HCT116 (cell line): ENCODE results near the gene ENTPD6. TPM values are rescaled to one million over a fixed set of nuclear protein-coding genes. Genes with fewer than 3 reads are reported as not detected.
A peak's percentile ranks its signal among the peaks of the same experiment; 100 is the strongest.

Experiments
- ATAC-seq: fragments of 200-7000 bp; cut with Tn5 transposase; 2 replicates; pipeline ENCODE4 v1.9.1; 2020; ENCODE audit warnings: mild to moderate bottlenecking, moderate library complexity
- BruUV-seq: library from RNA; stranded (reverse); fragments of 400-500 nt; replicated peaks from 2 replicates; lab custom pipeline; 2021; lab: Mats Ljungman, UMichigan
- CTCF ChIA-PET: fragments of 300-600 bp; sonication (Branson Sonifier 250); formaldehyde crosslinking; loops from one replicate; lab custom pipeline; 2021; ENCODE audit warnings: antibody characterized with exemption; lab: Charles Lee
- POLR2A ChIA-PET: fragments of 300-600, 350-600 bp; sonication (Branson Sonifier 250); formaldehyde crosslinking; loops from one replicate; lab custom pipeline; 2021; ENCODE audit warnings: antibody characterized with exemption; lab: Charles Lee
- RAD21 ChIA-PET, 2 experiments: fragments of 300-600 bp; sonication (Branson Sonifier 250); formaldehyde crosslinking; loops; one replicate each; lab custom pipeline; 2023; ENCODE audit warnings: low total read pairs in 2 of 2; ENCODE audit not compliant: uncharacterized antibody in 2 of 2, unreplicated experiment in 2 of 2, low non-redundant PET in 1 of 2; lab: Charles Lee
- DNase-seq: peaks from one replicate; pipeline ENCODE4 v3.0.0-alpha.2; 2010; ENCODE audit warnings: low read depth, low spot score
- H2AFZ ChIP-seq: fragments of 200-600 bp; shearing (Covaris generic), sonication (generic); 2 replicates; pipeline ENCODE4 v1.6.1; 2017; ENCODE audit warnings: low read depth, mixed run types, mixed read lengths, antibody characterized with exemption, low read length; ENCODE audit not compliant: poor library complexity, severe bottlenecking
- H3K27ac ChIP-seq: 2 replicates; pipeline ENCODE4 v1.5.1; 2012; ENCODE audit warnings: low read depth, low read length
- H3K27me3 ChIP-seq: fragments of 200-600 bp; sonication (generic); 2 replicates; pipeline ENCODE4 v1.6.1; 2016; ENCODE audit warnings: mixed run types, low read length, mixed read lengths; ENCODE audit not compliant: insufficient read depth
- H3K36me3 ChIP-seq, 2 experiments: fragments of 200-500 bp in 1 of 2; fragments of 200-600 bp in 1 of 2; sonication (Bioruptor generic) in 1 of 2; sonication (generic) in 1 of 2; 2 replicates each; pipeline versions ENCODE4 v1.5.1 to v1.6.1; 2014 to 2016; ENCODE audit warnings: low read length in 2 of 2, inconsistent platforms in 1 of 2, mixed read lengths in 1 of 2, mixed run types in 1 of 2; ENCODE audit not compliant: insufficient read depth in 2 of 2, control insufficient read depth in 1 of 2
- H3K4me1 ChIP-seq, 2 experiments: fragments of 200-600 bp in 1 of 2; sonication (generic) in 1 of 2; 2 replicates each; pipeline versions ENCODE4 v1.5.1 to v1.6.1; 2012 to 2017; ENCODE audit warnings: low read length in 2 of 2, inconsistent platforms in 1 of 2, mild to moderate bottlenecking in 1 of 2, mixed read lengths in 1 of 2, mixed run types in 1 of 2, moderate library complexity in 1 of 2; ENCODE audit not compliant: insufficient read depth in 2 of 2, control insufficient read depth in 1 of 2
- H3K4me2 ChIP-seq: fragments of 200-600 bp; sonication (generic); 2 replicates; pipeline ENCODE4 v1.6.1; 2017; ENCODE audit warnings: mixed run types, low read length, mixed read lengths
- H3K4me3 ChIP-seq, 2 experiments: fragments of 200-600 bp in 1 of 2; sonication (generic) in 1 of 2; replicated peaks in 1 of 2; 2 replicates each; pipeline ENCODE4 v1.5.1; 2011 to 2016; ENCODE audit warnings: low read length in 2 of 2, control low read depth in 1 of 2, low read depth in 1 of 2, mild to moderate bottlenecking in 1 of 2, mixed read lengths in 1 of 2, mixed run types in 1 of 2
- H3K79me2 ChIP-seq: fragments of 200-600 bp; sonication (generic); 2 replicates; pipeline ENCODE4 v1.6.1; 2017; ENCODE audit warnings: mild to moderate bottlenecking, mixed run types, low read length, moderate library complexity, mixed read lengths; ENCODE audit not compliant: insufficient read depth
- H3K9ac ChIP-seq: fragments of 200-600 bp; sonication (generic); 2 replicates; pipeline ENCODE4 v1.6.1; 2016; ENCODE audit warnings: low read length, mixed read lengths
- H3K9me2 ChIP-seq: fragments of 200-600 bp; sonication (generic), shearing (Covaris generic); 2 replicates; pipeline ENCODE4 v1.6.1; 2017; ENCODE audit warnings: mixed run types, mild to moderate bottlenecking, moderate library complexity; ENCODE audit not compliant: insufficient read depth
- H3K9me3 ChIP-seq, 2 experiments: fragments of 200-500 bp in 1 of 2; fragments of 200-600 bp in 1 of 2; sonication (Bioruptor generic) in 1 of 2; sonication (generic) in 1 of 2; 2 replicates each; pipeline ENCODE4 v1.6.1; 2014 to 2017; ENCODE audit warnings: low read length in 2 of 2, mixed read lengths in 2 of 2, inconsistent platforms in 1 of 2, low read depth in 1 of 2, mild to moderate bottlenecking in 1 of 2, mixed run types in 1 of 2, moderate library complexity in 1 of 2; ENCODE audit not compliant: control insufficient read depth in 1 of 2, insufficient read depth in 1 of 2
- H4K20me1 ChIP-seq: fragments of 200-600 bp; sonication (generic), shearing (Covaris generic); 2 replicates; pipeline ENCODE4 v1.6.1; 2017; ENCODE audit warnings: mixed run types, mild to moderate bottlenecking, moderate library complexity; ENCODE audit not compliant: insufficient read depth
- CBX3 ChIP-seq: IDR thresholded peaks from 2 replicates; pipeline ENCODE4 v1.6.1; 2012; ENCODE audit warnings: low read depth
- CEBPB ChIP-seq: IDR thresholded peaks from 2 replicates; pipeline ENCODE4 v1.6.1; 2012; ENCODE audit warnings: low read depth
- ELF1 ChIP-seq: IDR thresholded peaks from 2 replicates; pipeline ENCODE4 v1.6.1; 2012; ENCODE audit warnings: low read depth, borderline replicate concordance
- EZH2 ChIP-seq: fragments of 200-600 bp; sonication (generic); IDR thresholded peaks from 2 replicates; pipeline ENCODE4 v1.6.1; 2017; ENCODE audit warnings: antibody characterized with exemption, mixed run types
- EZH2phosphoT487 ChIP-seq: fragments of 200-600 bp; IDR thresholded peaks from 2 replicates; pipeline ENCODE4 v1.6.1; 2018; ENCODE audit warnings: antibody characterized with exemption, borderline replicate concordance
- FOSL1 ChIP-seq: IDR thresholded peaks from 2 replicates; pipeline ENCODE4 v1.6.1; 2012; ENCODE audit warnings: low read depth
- JUND ChIP-seq: IDR thresholded peaks from 2 replicates; pipeline ENCODE4 v1.6.1; 2012
- MAX ChIP-seq: IDR thresholded peaks from 2 replicates; pipeline ENCODE4 v1.6.1; 2012
- POLR2AphosphoS5 ChIP-seq: IDR thresholded peaks from 2 replicates; pipeline ENCODE4 v1.6.1; 2011; ENCODE audit warnings: mild to moderate bottlenecking, low read depth, low read length, moderate library complexity
- RAD21 ChIP-seq: IDR thresholded peaks from 2 replicates; pipeline ENCODE4 v1.6.1; 2012; ENCODE audit warnings: low read depth, mild to moderate bottlenecking
- REST ChIP-seq: IDR thresholded peaks from 2 replicates; pipeline ENCODE4 v1.6.1; 2012; ENCODE audit warnings: low read depth
- SIN3A ChIP-seq: IDR thresholded peaks from 2 replicates; pipeline ENCODE4 v1.6.1; 2012; ENCODE audit warnings: low read depth
- SP1 ChIP-seq: IDR thresholded peaks from 2 replicates; pipeline ENCODE4 v1.6.1; 2012; ENCODE audit warnings: low read depth
- SRF ChIP-seq: IDR thresholded peaks from 2 replicates; pipeline ENCODE4 v1.6.1; 2012; ENCODE audit warnings: low read depth
- TCF7L2 ChIP-seq: IDR thresholded peaks from 2 replicates; pipeline ENCODE4 v1.7.0; 2011; ENCODE audit warnings: borderline replicate concordance, inconsistent platforms; ENCODE audit not compliant: insufficient read depth, insufficient read length; ENCODE audit errors: extremely low read depth
- ZFX ChIP-seq: fragments of 450-650 bp; IDR thresholded peaks from 2 replicates; pipeline ENCODE4 v1.6.1; 2017
- intact Hi-C: fragments of 100-400 bp; cut with micrococcal nuclease; formaldehyde crosslinking; loops from 2 replicates; pipeline ENCODE4 v1.10.0; 2022
- total RNA-seq: library from RNA; stranded (reverse); gene quantifications from one replicate; pipeline ENCODE4 v1.2.1, GENCODE V29; 2021; ENCODE audit not compliant: unreplicated experiment
- TF ChIP-seq, protein P1 (sequence below): IDR thresholded peaks from 2 replicates; pipeline ENCODE4 v1.6.1; 2011; ENCODE audit warnings: mild to moderate bottlenecking, low read length, moderate library complexity; ENCODE audit not compliant: insufficient replicate concordance; ENCODE audit errors: extremely low read depth
- TF ChIP-seq, protein P2 (sequence below): IDR thresholded peaks from 2 replicates; pipeline ENCODE4 v1.6.1; 2012

Gene ENTPD6
- total RNA-seq, 1 experiment from 2014 or later = 89.2 TPM

- H3K79me2 ChIP-seq = no peaks in the 10 kb centered on the region
- peaks cover 2 to 3% of the 10 kb centered on the region in 2 experiments; a peak in 1 of 4 replicates for H3K36me3 ChIP-seq
- H3K9me2 ChIP-seq = no peaks in the 10 kb centered on the region
- peak overlapping the region; percentile 80 for H3K4me2 ChIP-seq
- RAD21 ChIA-PET = no interaction called here
- peaks cover 28 to 35% of the 10 kb centered on the region in 2 experiments for H3K4me1 ChIP-seq
- POLR2A ChIA-PET = interaction anchor here (1.0 to 1.8 kb wide), 3 partner anchors 8 to 28 kb away, joined by 3 to 6 read pairs (median 3); no protein-coding TSS in a partner anchor
- no peaks in the 10 kb centered on the region for H3K9me3 ChIP-seq
- no peak overlapping the region for H3K4me3 ChIP-seq
- H3K9ac ChIP-seq = peak overlapping the region; percentile 45
- intact Hi-C loops = loop anchor here (1.0 kb wide), 2 partner anchors 13 to 24 kb away; partner anchors contain the start of gene PYGB
- DNase-seq (no peak), ATAC-seq (no peak)
- no TSS peak for BruUV-seq
- H3K27ac ChIP-seq = peak overlapping the region; percentile 53
- no peaks in the 10 kb centered on the region for H4K20me1 ChIP-seq
- no peak overlapping the region for H2AFZ ChIP-seq
- CTCF ChIA-PET = interaction anchor here (0.7 to 1.4 kb wide), 2 partner anchors 23 to 173 kb away, joined by 3 to 6 read pairs; partner anchors contain the start of gene PYGB
- no peaks in the 10 kb centered on the region for H3K27me3 ChIP-seq
- TF ChIP-seq POLR2AphosphoS5 (no peak), TCF7L2 (no peak), RAD21 (no peak), EZH2 (no peak), SRF (no peak), REST (no peak), SP1 (no peak), ELF1 (no peak), MAX (no peak), EZH2phosphoT487 (no peak), ZFX (no peak), CEBPB (no peak), JUND (no peak), CBX3 (no peak), FOSL1 (no peak), SIN3A (no peak)
- TF ChIP-seq, protein P1, sequence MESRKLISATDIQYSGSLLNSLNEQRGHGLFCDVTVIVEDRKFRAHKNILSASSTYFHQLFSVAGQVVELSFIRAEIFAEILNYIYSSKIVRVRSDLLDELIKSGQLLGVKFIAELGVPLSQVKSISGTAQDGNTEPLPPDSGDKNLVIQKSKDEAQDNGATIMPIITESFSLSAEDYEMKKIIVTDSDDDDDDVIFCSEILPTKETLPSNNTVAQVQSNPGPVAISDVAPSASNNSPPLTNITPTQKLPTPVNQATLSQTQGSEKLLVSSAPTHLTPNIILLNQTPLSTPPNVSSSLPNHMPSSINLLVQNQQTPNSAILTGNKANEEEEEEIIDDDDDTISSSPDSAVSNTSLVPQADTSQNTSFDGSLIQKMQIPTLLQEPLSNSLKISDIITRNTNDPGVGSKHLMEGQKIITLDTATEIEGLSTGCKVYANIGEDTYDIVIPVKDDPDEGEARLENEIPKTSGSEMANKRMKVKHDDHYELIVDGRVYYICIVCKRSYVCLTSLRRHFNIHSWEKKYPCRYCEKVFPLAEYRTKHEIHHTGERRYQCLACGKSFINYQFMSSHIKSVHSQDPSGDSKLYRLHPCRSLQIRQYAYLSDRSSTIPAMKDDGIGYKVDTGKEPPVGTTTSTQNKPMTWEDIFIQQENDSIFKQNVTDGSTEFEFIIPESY = no peak
- TF ChIP-seq, protein P2, sequence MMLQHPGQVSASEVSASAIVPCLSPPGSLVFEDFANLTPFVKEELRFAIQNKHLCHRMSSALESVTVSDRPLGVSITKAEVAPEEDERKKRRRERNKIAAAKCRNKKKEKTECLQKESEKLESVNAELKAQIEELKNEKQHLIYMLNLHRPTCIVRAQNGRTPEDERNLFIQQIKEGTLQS = no peak
Observed at GRCh38 chr20:25223765-25224720, 28.5 kb downstream of the ENTPD6 start.
